ENCODE data around the gene COX19. TPM values are rescaled to one million over a fixed set of nuclear protein-coding genes. Genes with fewer than 3 reads are reported as not detected.
A peak's percentile ranks its signal among the peaks of the same experiment; 100 is the strongest.

The COX19 gene
- total and polyA plus RNA-seq, 2 donors (not counting 1 experiment from before 2014, with no cell fraction given), result 14.7 to 38.3 TPM

GRCh38 chr7:972676-973309 is 2.6 kb downstream of the COX19 start:
- Mint-ChIP-seq H3K4me1 (peaks cover 26% of the 10 kb centered on the region), H3K4me3 (peak overlapping the region; percentile 41), H3K27ac (no peak overlapping the region), H3K27me3 (no peaks in the 10 kb centered on the region), H3K9me3 (ENCODE audit: insufficient read depth) (no peaks in the 10 kb centered on the region)
- TF ChIP-seq, protein P1, sequence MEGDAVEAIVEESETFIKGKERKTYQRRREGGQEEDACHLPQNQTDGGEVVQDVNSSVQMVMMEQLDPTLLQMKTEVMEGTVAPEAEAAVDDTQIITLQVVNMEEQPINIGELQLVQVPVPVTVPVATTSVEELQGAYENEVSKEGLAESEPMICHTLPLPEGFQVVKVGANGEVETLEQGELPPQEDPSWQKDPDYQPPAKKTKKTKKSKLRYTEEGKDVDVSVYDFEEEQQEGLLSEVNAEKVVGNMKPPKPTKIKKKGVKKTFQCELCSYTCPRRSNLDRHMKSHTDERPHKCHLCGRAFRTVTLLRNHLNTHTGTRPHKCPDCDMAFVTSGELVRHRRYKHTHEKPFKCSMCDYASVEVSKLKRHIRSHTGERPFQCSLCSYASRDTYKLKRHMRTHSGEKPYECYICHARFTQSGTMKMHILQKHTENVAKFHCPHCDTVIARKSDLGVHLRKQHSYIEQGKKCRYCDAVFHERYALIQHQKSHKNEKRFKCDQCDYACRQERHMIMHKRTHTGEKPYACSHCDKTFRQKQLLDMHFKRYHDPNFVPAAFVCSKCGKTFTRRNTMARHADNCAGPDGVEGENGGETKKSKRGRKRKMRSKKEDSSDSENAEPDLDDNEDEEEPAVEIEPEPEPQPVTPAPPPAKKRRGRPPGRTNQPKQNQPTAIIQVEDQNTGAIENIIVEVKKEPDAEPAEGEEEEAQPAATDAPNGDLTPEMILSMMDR (IDR thresholded peaks at IDR 0.05), result no peak
- TF ChIP-seq EZH2 (IDR thresholded peaks at IDR 0.05; ENCODE audit: borderline replicate concordance, insufficient read depth, low read depth, low read length, poor library complexity, severe bottlenecking), result no peak
- no peak overlapping the region for H3K27ac ChIP-seq (ENCODE audit: low read length in 2 of 2)
- peaks cover 4 to 45% of the 10 kb centered on the region in 2 experiments for H3K36me3 ChIP-seq (replicated peaks in 1 of 2; ENCODE audit: control extremely low read depth in 1 of 2, control insufficient read depth in 1 of 2, extremely low read depth in 1 of 2, insufficient read depth in 2 of 2, low read length in 1 of 2)
- DNase-seq, result no peak
- POLR2A ChIA-PET, result no interaction called here
- no peak for ATAC-seq (ENCODE audit: low read depth)
- whole genome bisulfite sequencing (ENCODE audit: insufficient coverage), result 87% methylated on average over 7 of the region's 10 CpGs
- H3K79me2 ChIP-seq (ENCODE audit: control insufficient read depth, insufficient read depth, low read length), result peaks cover 58% of the 10 kb centered on the region
- no peak overlapping the region for H3K4me3 ChIP-seq (ENCODE audit: control extremely low read depth in 1 of 5, extremely low read depth in 1 of 5, insufficient read depth in 1 of 5, low read depth in 2 of 5, low read length in 4 of 5)
- no peak overlapping the region for H2AFZ ChIP-seq (ENCODE audit: insufficient read depth, low read depth, low read length, poor library complexity, severe bottlenecking)
- intact Hi-C loops (cut with micrococcal nuclease), result loop anchor here (10.0 kb wide), 1 partner anchor 188 kb away; no protein-coding TSS in a partner anchor
- peaks cover 73% of the 10 kb centered on the region for H4K20me1 ChIP-seq (ENCODE audit: control insufficient read depth, insufficient read depth, low read length, poor library complexity, severe bottlenecking)
- H3K4me1 ChIP-seq (ENCODE audit: control insufficient read depth in 2 of 2, insufficient read depth in 2 of 2, low read length in 2 of 2), result peaks cover 16 to 22% of the 10 kb centered on the region in 2 donors
- H3K9ac ChIP-seq (ENCODE audit: low read length), result no peak overlapping the region
- CTCF ChIA-PET, result interaction anchor here (1.3 to 3.6 kb wide), 6 partner anchors 19 to 204 kb away, joined by 4 to 23 read pairs (median 6); no protein-coding TSS in a partner anchor
- H3K4me2 ChIP-seq (replicated peaks; ENCODE audit: low read depth, low read length, poor library complexity, severe bottlenecking), result no peak overlapping the region
- no peaks in the 10 kb centered on the region for H3K27me3 ChIP-seq (replicated peaks in 1 of 4; ENCODE audit: control extremely low read depth in 1 of 4, control insufficient read depth in 3 of 4, insufficient read depth in 4 of 4, low read length in 3 of 4)
- peaks cover 0 to 4% (median 0%) of the 10 kb centered on the region in 3 donors for H3K9me3 ChIP-seq (ENCODE audit: control extremely low read depth in 1 of 3, control insufficient read depth in 2 of 3, insufficient read depth in 1 of 3, low read length in 2 of 3)

DNA sequence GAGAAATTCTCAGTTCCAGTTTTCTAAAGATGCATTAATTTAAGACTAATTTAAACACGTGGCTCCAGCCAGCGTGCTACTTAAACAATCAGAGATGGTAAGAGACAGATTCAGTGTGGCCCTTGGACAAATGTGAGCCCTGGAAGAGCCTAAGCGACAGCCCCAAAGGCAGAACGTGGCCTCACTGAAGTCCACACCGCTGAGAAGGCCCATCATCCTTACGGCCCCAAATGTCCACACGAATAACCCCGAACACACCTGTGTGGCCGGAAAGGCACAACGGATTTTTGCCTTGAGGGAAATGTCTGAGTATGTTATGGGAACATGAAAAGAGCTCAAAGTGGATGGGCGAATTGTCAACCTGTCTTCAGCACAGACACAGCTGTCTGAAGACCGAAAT is 3.2 kb downstream of the COX19 start:
- no peak for ATAC-seq (ENCODE audit: low read depth)
- H3K36me3 ChIP-seq (replicated peaks in 1 of 2; ENCODE audit: control extremely low read depth in 1 of 2, control insufficient read depth in 1 of 2, extremely low read depth in 1 of 2, insufficient read depth in 2 of 2, low read length in 1 of 2), result peaks cover 4 to 52% of the 10 kb centered on the region in 2 experiments
- peaks cover 0 to 4% (median 0%) of the 10 kb centered on the region in 3 donors for H3K9me3 ChIP-seq (ENCODE audit: control extremely low read depth in 1 of 3, control insufficient read depth in 2 of 3, insufficient read depth in 1 of 3, low read length in 2 of 3)
- no peak for TF ChIP-seq EZH2 (IDR thresholded peaks at IDR 0.05; ENCODE audit: borderline replicate concordance, insufficient read depth, low read depth, low read length, poor library complexity, severe bottlenecking)
- TF ChIP-seq, protein P1 (IDR thresholded peaks at IDR 0.05), result no peak
- no peak overlapping the region for H3K4me2 ChIP-seq (replicated peaks; ENCODE audit: low read depth, low read length, poor library complexity, severe bottlenecking)
- no peak overlapping the region for H3K4me3 ChIP-seq (ENCODE audit: control extremely low read depth in 1 of 5, extremely low read depth in 1 of 5, insufficient read depth in 1 of 5, low read depth in 2 of 5, low read length in 4 of 5)
- Mint-ChIP-seq H3K4me3 (no peak overlapping the region), H3K27ac (no peak overlapping the region), H3K4me1 (peaks cover 26% of the 10 kb centered on the region), H3K9me3 (ENCODE audit: insufficient read depth) (no peaks in the 10 kb centered on the region), H3K27me3 (no peaks in the 10 kb centered on the region)
- H3K79me2 ChIP-seq (ENCODE audit: control insufficient read depth, insufficient read depth, low read length), result peaks cover 58% of the 10 kb centered on the region
- CTCF ChIA-PET, result interaction anchor here (1.3 to 2.9 kb wide), 4 partner anchors 20 to 204 kb away, joined by 4 to 14 read pairs (median 4); no protein-coding TSS in a partner anchor
- H3K27ac ChIP-seq (ENCODE audit: low read length in 2 of 2), result no peak overlapping the region
- no peak for DNase-seq
- no peak overlapping the region for H3K9ac ChIP-seq (ENCODE audit: low read length)
- POLR2A ChIA-PET, result no interaction called here
- H3K27me3 ChIP-seq (replicated peaks in 1 of 4; ENCODE audit: control extremely low read depth in 1 of 4, control insufficient read depth in 3 of 4, insufficient read depth in 4 of 4, low read length in 3 of 4), result no peaks in the 10 kb centered on the region
- H4K20me1 ChIP-seq (ENCODE audit: control insufficient read depth, insufficient read depth, low read length, poor library complexity, severe bottlenecking), result peaks cover 80% of the 10 kb centered on the region
- 96% methylated on average over 10 of the region's 12 CpGs for WGBS (ENCODE audit: insufficient coverage)
- no peak overlapping the region for H2AFZ ChIP-seq (ENCODE audit: insufficient read depth, low read depth, low read length, poor library complexity, severe bottlenecking)
- peaks cover 16 to 22% of the 10 kb centered on the region in 2 donors for H3K4me1 ChIP-seq (ENCODE audit: control insufficient read depth in 2 of 2, insufficient read depth in 2 of 2, low read length in 2 of 2)
- intact Hi-C loops (cut with micrococcal nuclease), result loop anchor here (10.0 kb wide), 1 partner anchor 187 kb away; no protein-coding TSS in a partner anchor

All from B cell (primary cell).